ENCODE results near the gene IL21R.
"Not testable (repeated sequence)": the region's sequence is repeated elsewhere in the genome, so short reads cannot be mapped to it uniquely, and the experiment has no call there.

IL21R gene

DNA sequence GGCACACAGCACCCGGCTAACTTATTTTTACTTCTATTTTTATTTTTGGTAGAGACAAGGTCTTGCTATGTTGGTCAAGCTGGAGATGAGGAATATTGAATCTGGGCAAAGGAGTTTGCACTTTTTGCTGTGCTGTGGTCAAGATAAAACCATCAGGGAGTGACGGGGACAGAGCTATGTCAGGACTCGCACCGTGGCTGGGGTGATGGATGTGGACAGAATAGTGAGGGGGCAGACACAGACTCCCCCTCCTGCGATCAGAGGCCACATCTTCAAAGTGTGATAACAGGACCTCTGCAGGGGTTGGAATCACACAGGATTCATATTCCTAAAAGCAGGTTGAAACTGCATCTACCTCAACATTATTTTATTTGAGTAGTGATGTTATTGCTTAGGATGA, 25.6 kb downstream of the IL21R start:
- no peak for DNase-seq (ENCODE audit: low spot score)

DNA sequence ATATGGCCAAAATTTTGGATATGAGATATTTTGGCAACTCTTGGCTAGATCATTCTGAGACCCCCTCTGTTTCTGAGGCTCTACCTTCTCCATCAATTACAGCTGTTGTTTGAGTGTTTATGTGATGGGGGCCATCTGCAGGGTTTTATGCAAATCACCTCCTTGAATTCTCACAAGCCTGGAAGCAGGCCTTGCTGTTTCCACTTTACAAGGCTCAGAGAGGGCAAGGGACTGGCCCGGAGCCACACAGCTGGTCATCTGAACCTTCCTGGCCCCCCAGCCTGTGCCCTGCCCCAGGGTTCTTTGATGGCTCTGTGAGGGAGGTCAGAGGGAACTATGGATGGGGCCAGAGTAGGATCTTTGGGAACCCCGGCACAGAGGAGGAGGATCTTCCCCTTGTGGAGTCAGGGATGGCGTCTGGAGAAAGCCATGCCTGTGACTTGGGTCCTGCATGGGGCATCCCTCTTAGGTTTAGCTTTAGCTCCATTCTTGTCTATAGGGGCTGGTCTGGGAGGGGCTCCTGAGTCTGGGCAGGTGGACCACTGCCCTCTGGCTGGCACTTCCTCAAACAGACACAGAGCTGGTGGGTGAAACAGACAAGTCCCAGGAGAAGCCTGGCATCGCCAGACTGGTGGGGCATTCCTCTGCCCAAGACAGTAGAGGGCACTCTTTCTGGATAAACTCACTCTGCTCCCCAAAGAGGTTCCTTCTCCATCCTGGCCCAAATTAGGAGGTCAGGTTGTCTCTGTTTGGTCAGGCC, 26.2 kb downstream of the IL21R start:
- no peak for DNase-seq (ENCODE audit: low spot score)

DNA sequence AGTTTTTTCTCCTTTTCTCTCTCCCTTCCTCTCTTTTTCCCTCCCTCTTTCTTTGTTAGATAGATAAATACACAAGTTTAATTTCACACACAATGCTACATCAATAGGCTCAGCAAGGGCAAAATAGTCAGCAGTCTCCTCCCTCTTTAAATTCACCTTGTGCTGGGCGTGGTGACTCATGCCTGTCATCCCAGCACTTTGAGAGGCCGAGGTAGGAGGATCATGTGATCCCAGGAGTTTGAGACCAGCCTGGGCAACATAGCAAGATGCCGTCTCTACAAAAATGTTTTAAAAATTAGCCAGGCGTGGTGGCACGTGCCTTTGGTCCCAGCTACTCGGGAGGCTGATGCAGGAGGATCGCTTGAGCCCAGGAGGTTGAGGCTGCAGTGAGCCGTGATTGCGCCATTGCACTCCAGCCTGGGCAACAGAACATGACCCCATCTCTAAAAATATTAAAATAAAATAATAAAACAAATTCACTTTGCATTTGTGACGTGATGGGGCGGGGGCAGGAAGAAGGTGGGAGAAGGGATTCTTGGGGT, 27.4 kb downstream of the IL21R start:
- DNase-seq (ENCODE audit: low spot score) = no peak

DNA sequence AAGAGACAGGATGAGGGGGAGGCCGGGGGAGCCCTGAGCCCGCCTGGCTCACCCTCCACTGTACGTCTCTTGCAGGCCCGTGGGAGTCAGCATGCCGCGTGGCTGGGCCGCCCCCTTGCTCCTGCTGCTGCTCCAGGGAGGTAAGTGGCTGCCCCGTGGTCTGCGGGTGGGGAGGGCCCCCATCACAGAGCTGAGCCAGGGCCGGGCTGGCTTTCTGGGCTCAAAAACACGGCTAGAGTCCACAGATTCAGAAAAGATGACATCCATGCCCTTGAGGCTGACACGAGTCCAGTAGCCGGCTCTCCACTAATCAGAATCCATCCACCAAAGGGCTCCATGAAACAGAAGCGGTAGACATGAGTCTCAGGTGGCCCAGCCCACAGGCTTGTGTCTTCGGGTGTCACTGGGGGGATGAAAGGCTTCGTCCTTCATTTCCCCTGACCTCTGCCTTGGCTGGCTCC, 28.0 kb downstream of the IL21R start:
- no peak for DNase-seq (ENCODE audit: low spot score)

DNA sequence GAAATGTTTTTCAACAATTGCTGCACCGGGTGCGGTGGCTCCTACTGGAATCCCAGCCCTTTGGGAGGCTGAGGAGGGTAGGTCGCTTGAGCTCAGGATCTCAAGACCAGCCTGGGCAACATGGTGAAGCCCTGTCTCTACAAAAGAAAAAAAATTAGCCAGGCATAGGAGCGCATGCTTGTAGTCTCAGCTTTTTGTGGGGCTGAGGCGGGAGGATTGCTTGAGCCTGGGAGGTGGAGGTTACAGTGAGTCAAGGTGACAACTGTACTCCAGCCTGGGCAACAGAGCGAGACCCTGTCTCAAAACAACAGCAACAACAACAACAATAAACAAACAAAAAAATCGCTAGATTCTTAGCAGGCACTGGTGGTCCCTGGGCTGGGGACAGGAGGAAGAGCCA, 28.5 kb downstream of the IL21R start:
- DNase-seq (ENCODE audit: low spot score) = no peak

DNA sequence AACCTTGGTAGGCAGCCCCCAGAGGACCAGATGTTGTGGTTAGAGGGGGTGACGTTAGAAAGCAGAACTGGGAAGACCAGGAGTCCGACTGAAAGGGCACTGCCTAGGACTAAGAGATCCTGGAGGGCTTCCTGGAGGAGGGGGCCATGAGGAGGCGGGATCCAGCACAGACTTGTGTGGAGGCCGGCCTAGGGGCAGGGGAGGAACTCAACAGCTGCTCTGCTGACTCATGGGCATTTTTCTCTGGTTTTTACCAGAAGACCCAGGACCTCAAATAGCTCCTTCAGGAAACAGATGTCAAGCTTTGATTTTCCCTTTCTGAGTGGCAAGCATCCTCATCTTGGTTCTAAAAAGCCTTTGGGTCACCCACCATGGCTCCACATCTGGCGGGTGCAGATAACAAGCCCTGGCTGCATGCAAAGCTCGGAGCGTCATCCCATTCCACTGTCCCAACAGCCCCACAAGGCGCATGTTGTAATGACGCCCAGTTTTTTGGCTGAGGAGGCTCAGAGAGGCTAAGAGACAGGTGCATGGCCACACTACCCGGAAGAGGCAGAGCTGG, 29.0 kb downstream of the IL21R start:
- no peak for DNase-seq (ENCODE audit: low spot score)

DNA sequence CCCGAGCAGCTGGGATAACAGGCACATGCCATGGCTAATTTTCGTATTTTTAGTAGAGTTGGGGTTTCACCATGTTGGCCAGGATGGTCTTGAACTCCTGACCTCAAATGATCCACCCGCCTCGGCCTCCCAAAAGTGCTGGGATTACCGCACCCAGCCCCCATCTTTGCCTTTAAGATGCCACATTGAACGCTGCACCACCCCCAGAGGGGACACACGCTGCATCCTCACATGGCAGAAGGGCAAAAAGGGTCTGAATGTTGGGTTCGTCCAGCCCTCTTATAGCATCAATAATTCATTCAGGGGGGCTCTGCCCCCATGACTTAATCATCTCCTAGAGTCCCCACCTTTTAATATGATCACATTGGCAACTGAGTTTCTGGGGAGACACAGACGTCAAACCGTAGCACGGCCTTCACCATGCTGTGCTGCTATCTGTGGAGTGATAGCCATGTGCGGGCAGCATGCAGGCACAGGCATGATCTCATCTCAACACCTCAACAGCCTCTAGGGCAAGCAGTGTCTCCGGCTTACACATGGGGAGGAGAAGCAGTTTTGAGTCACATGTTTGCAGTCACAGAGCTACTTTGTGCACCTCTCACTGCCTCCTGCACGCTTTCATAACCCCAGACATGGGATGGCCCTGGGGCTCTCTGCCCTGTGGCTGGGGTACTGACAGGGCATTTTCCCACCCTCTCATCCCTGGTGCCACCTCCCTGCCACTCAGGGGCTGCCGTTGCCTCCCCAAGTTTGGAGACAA, 30.0 kb downstream of the IL21R start:
- no peak for DNase-seq (ENCODE audit: low spot score)

DNA sequence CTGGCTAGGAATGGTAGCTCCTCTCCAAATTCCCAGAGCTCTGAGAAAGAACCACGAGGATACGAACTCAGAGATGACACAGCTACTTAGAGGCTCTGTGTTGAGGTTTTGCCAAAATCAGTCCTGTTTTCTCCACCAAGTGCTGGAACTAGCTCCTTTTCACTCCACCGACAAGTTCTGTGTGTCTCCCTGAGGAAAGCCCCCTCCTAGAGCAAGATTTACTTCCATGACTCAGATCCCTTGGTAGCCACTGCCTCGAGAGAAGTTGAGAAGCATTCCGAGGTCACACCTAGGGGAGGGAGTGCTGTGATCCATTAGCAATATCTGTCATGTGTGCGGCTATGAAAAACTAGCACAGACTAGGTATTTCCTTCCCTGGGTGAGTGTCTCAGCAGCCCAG, 30.6 kb downstream of the IL21R start:
- DNase-seq (ENCODE audit: low spot score) = no peak

DNA sequence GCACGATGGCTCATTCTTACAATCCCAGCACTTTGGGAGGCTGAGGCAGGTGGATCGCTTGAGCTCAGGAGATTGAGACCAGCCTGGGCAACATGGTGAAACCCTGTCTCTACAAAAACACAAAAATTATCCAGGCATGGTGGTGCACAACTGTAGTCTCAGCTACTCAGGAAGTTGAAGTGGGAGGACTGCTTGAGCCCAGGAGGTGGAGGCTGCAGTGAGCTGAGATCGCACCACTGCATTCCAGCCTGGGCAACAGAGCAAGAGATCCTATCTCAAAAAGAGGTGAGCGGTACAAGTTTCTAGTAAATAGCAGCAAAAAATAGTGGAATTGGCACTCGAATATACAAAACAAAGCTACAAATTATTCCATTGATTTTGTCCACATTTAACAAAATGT, 31.2 kb downstream of the IL21R start:
- not testable (repeated sequence) for DNase-seq (ENCODE audit: low spot score)

DNA sequence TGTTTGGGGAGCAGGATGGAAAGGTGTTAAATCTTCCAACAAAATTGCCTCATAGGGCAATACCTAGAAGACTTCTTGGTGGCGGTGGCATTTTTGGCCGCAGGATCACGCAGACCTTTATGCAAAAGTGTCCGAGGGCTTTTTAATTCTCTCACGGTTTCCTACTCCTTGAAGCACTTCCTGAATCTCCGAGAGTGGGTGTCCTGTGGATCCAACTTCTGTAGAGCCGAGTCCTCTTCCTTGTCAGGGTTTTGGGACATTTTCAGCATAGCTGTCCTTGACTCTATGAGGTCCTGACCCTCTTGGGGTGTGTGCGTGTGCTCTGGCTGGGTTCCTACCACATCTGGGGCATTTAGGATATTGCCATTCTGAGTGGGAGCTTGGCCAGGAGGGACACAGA, 31.7 kb downstream of the IL21R start:
- no peak for DNase-seq (ENCODE audit: low spot score)

DNA sequence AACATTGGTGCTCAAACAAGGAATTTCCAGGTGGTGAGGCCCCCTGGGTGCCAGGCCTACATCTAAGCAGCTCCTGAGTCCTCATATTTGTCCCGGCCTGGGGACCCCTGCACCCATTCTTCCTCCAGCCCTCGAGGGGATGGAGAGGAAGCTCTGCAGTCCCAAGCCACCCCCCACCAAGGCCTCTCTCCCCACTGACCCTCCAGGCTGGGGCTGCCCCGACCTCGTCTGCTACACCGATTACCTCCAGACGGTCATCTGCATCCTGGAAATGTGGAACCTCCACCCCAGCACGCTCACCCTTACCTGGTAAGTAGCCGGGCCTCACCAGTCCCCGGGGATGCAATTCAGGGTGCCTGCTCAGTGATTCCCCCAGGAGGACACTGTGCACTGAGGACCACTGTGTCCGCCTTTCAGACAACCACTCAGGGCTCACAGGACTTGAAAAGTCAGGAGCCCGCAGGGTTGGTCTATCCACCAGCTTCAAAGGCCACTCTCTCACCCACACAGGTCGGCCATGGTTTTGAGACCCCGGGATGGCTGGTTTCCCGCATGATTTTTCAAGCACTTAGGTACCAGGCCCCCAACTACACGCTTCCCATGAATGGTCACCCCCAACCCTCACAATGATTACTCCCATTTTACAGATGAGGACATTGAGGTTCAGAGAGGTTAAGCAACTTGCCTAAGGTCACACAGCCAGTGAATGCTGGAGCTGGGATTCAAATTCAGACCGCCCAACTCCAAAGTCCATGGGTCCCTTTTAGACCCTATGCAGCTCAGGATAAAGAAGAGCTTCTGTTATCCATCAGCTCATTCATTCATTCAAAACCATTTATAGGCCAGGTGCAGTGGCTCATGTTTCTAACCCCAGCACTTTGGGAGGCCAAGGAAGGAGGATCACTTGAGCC, 32.4 kb downstream of the IL21R start:
- DNase-seq (ENCODE audit: low spot score) = no peak

DNA sequence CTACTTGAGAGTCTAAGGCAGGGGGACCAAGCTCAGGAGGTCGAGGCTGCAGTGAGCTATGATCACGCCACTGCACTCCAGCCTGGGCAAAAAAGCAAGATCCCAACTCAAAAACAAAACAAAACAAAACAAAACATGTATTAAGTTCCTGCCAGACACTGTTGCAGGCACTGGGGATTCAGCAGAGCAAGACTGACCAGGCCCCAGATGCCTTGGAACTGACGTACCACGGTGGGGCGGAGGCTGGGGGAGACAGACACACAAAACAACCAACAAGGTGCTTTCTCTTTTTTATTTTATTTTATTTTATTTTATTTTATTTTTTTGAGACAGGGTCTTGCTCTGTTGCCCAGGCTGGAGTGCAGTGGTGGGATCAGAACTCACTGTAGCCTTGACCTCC, 33.2 kb downstream of the IL21R start:
- not testable (repeated sequence) for DNase-seq (ENCODE audit: low spot score)

DNA sequence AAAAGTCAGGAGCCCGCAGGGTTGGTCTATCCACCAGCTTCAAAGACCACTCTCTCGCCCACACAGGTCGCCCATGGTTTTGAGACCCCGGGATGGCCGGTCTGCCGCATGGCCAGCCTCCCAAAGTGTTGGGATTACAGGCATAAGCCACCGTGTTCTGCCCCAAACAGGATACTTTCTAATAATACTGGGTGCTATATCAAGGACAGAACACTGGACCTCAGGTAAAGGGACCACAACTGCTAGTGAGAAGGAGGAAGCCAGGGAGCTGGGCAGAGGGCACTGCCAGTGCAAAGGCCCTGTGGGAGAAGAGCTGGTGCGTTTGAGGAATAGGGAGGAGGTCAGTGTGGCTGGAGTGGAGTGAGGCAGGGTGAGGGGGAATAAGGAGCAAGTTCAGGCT, 34.1 kb downstream of the IL21R start:
- no peak for DNase-seq (ENCODE audit: low spot score)

DNA sequence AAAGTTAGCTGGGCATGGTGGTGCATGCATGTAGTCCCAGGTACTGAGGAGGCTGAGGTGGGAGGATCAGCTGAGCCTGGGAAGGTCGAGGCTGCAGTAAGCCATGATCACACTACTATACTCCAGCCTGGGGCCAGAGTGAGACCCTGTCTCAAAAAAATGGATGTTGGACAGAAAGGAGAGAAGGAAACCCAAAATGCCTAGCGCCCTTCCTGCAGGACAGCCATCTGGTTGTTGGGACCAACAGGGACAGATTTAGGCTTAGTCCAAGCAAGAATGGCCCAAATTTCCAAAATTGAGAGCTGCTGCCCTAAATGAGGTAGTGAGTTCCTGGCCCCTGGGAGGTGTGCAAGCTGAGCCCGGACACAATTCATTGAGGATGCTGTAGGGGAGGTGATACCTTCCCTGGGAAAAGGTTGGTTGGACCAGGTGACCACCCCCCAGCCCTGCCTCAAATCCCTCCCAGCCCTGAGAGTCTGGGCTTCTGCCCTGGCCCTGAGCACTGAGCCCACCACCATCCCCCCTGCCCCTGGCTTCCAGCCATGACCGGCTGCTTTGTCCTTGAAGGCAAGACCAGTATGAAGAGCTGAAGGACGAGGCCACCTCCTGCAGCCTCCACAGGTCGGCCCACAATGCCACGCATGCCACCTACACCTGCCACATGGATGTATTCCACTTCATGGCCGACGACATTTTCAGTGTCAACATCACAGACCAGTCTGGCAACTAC, 35.1 kb downstream of the IL21R start:
- no peak for DNase-seq (ENCODE audit: low spot score)

DNA sequence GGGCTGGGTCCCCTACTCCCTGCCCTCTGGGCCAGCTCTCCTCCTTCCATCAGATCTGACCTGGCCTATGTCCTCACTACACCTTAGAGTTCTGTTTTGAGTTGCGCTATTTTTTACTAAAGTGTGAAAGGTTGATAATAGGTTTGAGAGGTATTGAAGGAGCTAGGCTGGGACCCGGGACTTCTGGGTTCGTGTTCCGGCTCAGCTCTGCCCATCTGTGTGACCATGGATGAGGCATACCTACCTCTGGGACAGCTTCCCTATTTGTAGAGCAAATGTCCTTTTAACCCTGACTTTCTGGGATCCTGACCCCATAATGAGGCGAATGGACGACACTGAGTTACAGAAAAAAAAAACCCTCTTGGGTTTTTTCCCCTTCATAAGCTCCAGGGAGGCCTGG, 36.0 kb downstream of the IL21R start:
- DNase-seq (ENCODE audit: low spot score) = no peak

DNA sequence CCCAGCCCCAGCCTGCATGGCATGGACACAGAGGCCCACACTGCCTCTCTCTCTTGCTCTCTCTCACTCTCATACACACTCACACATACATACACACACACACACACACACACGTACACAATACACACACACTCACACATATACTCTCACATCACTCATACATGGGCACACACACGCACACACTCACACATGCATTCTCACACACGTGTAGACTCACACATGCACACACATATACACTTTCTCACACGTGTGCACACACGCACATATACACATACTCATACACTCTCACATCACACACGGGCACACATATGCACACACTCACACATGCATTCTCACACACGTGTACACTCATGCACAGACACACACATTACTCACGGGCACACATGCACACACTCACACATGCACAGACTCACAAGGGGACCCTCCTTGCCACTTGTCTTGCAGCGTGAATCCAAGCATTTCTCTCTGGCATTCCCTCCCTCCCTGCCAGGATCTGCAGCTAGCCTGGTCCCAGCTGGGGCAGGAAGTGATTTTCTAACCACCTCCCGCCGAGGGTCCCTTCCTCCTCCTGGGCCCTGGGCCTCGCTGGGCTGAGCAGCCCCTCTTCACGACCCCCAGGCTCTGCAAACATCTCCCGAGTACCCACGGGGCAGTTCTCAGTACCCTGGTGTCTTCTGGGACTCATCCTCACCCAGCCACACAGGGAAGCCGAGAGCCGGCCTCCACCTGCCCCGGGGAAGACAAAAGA, 37.5 kb downstream of the IL21R start:
- DNase-seq (ENCODE audit: low spot score) = no peak

DNA sequence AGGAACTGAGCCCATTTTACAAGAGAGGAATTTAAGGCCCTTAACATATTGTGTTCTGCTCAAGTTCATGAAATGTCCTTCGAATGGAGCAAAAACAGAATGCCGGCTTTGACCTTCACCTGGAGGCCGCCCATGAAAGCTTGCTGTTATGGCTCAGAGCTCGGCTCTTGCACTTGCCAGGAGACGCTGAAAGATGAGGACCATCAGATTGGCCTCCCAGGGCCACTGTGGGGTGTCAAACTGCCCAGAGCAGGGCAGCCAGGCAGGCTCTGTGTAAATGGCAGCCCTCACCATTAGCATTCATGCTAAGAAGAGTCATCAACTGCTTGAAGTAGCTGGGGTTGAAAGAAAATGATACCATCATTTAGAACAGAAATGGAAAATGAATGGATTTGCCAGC, 39.3 kb downstream of the IL21R start:
- DNase-seq (ENCODE audit: low spot score) = no peak

DNA sequence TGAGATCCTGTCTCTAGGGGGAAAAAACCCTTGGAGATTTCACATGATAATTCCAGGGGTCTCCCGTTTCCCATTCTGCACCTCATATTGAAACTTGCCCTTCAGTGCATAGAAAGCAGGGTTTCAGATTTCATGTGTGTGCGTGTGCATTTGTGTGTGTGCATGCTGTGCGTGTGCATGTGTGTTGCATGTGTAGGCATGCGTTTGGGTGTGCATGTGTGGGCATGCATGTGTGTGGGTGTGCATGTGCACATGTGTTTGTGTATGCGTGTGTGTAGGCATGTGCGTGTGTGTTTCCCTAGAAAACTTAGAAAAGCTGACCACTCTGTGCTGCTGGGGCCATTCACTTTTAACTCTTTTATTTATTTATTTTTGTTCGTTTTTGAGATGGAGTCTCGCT, 40.0 kb downstream of the IL21R start:
- DNase-seq (ENCODE audit: low spot score) = no peak

DNA sequence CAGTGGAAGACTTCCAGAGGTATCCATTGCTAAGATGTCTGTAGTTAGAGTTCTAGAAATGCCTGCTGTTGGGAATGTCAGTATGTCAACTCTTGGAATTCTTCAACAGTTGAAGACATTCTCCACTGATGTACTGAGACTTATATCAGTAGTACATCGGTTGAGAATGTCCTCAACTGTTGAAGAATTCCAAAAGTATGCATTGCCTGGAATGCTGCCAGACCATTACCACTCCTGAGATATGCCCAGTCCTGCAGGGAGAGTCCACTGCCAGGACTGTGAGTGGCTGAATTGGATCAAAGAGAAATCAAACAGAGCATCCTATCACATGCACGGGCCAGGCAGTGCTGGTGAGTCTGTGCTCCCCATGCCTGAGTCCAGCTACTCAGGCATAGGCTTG, 42.0 kb downstream of the IL21R start:
- no peak for DNase-seq (ENCODE audit: low spot score)

DNA sequence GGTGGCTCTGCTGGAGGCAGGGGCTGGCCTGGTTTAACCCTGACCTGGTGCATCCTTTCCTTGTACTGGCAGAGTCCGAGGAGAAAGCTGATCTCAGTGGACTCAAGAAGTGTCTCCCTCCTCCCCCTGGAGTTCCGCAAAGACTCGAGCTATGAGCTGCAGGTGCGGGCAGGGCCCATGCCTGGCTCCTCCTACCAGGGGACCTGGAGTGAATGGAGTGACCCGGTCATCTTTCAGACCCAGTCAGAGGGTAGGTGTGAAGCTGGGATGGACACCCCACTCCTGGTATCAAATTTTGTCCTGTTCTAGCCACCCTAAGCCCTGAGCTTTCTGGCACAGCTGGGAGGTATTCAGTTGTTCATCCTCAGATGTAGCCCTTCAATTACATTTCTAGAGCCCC, 42.5 kb downstream of the IL21R start:
- DNase-seq (ENCODE audit: low spot score) = no peak
